Neural cell (in vitro differentiated cells): ENCODE measurements around the gene PLEKHM3. TPM values are rescaled to one million over a fixed set of nuclear protein-coding genes. Genes with fewer than 3 reads are reported as not detected.

Experiments
- H2AFZ ChIP-seq: fragments of 200-600, 300-800 bp; sonication (generic), shearing (Covaris generic); 2 replicates; pipeline ENCODE4 v1.6.0; 2014; ENCODE audit warnings: low read depth, mild to moderate bottlenecking, antibody characterized with exemption, low read length, moderate library complexity
- H3F3A ChIP-seq: fragments of 200-600 bp; shearing (Covaris generic); 2 replicates; pipeline ENCODE4 v1.6.1; 2016; ENCODE audit warnings: mild to moderate bottlenecking, moderate library complexity, mixed read lengths, antibody characterized with exemption, low read length; ENCODE audit not compliant: insufficient read depth, poor library complexity, severe bottlenecking
- H3K27ac ChIP-seq: fragments of 200-600, 300-800 bp; sonication (generic), shearing (Covaris generic); 2 replicates; pipeline ENCODE4 v1.5.1; 2014; ENCODE audit warnings: mild to moderate bottlenecking, low read length, moderate library complexity
- H3K27me3 ChIP-seq: fragments of 300-800, 200-600 bp; sonication (generic), shearing (Covaris generic); 2 replicates; pipeline ENCODE4 v1.6.0; 2014; ENCODE audit warnings: mild to moderate bottlenecking, low read depth, low read length, moderate library complexity; ENCODE audit not compliant: insufficient read depth
- H3K36me3 ChIP-seq: fragments of 300-800, 200-600 bp; sonication (generic), shearing (Covaris generic); 2 replicates; pipeline ENCODE4 v1.5.1; 2014; ENCODE audit warnings: mild to moderate bottlenecking, antibody characterized with exemption, low read length, moderate library complexity; ENCODE audit not compliant: insufficient read depth
- H3K4me2 ChIP-seq: fragments of 300-800, 200-600 bp; sonication (generic), shearing (Covaris generic); 2 replicates; pipeline ENCODE4 v1.6.0; 2014; ENCODE audit warnings: mild to moderate bottlenecking, low read length
- H3K4me3 ChIP-seq: fragments of 300-800, 200-600 bp; sonication (generic), shearing (Covaris generic); 2 replicates; pipeline ENCODE4 v1.5.1; 2014; ENCODE audit warnings: mild to moderate bottlenecking, low read length, moderate library complexity
- H3K79me2 ChIP-seq: fragments of 200-600 bp; shearing (Covaris generic); replicated peaks from 2 replicates; pipeline ENCODE4 v1.6.0; 2014; ENCODE audit warnings: mild to moderate bottlenecking, low read length, moderate library complexity; ENCODE audit not compliant: insufficient read depth
- H3K9ac ChIP-seq: fragments of 300-800, 200-600 bp; sonication (generic), shearing (Covaris generic); 2 replicates; pipeline ENCODE4 v1.6.1; 2016; ENCODE audit warnings: mild to moderate bottlenecking, low read length, mixed read lengths
- H3K9me2 ChIP-seq: fragments of 200-600 bp; shearing (Covaris generic); 2 replicates; pipeline ENCODE4 v1.6.1; 2016; ENCODE audit warnings: mild to moderate bottlenecking, low read length, mixed read lengths; ENCODE audit not compliant: insufficient read depth
- H3K9me3 ChIP-seq: fragments of 200-600, 300-800 bp; sonication (generic), shearing (Covaris generic); 2 replicates; pipeline ENCODE4 v1.6.1; 2016; ENCODE audit warnings: mild to moderate bottlenecking, mixed run types, low read length, moderate library complexity, mixed read lengths
- H4K20me1 ChIP-seq: fragments of 200-600 bp; shearing (Covaris generic); 2 replicates; pipeline ENCODE4 v1.6.1; 2016; ENCODE audit warnings: mild to moderate bottlenecking, mixed run types; ENCODE audit not compliant: insufficient read depth
- EP300 ChIP-seq: fragments of 450-650 bp; conservative IDR thresholded peaks from 2 replicates; pipeline ENCODE4 v1.6.1; 2014; ENCODE audit warnings: antibody characterized with exemption, mild to moderate bottlenecking, moderate library complexity; ENCODE audit not compliant: poor library complexity, severe bottlenecking
- EZH2 ChIP-seq: fragments of 200-600, 300-800 bp; shearing (Covaris generic), sonication (generic); IDR thresholded peaks from 2 replicates; pipeline ENCODE4 v1.6.1; 2014; ENCODE audit warnings: antibody characterized with exemption, low read length, borderline replicate concordance, mild to moderate bottlenecking; ENCODE audit not compliant: insufficient read depth, poor library complexity, severe bottlenecking
- MXI1 ChIP-seq: fragments of 450-650 bp; conservative IDR thresholded peaks from 2 replicates; pipeline ENCODE4 v1.6.1; 2014; ENCODE audit warnings: antibody characterized with exemption, mild to moderate bottlenecking; ENCODE audit not compliant: poor library complexity, severe bottlenecking
- POLR2AphosphoS5 ChIP-seq: IDR thresholded peaks from 2 replicates; pipeline ENCODE4 v1.6.1; 2012
- RAD21 ChIP-seq: fragments of 450-650 bp; conservative IDR thresholded peaks from 2 replicates; pipeline ENCODE4 v1.6.1; 2014; ENCODE audit warnings: antibody characterized with exemption, mild to moderate bottlenecking, moderate library complexity
- SMC3 ChIP-seq: fragments of 450-650 bp; conservative IDR thresholded peaks from 2 replicates; pipeline ENCODE4 v1.6.1; 2014; ENCODE audit warnings: antibody characterized with exemption, mild to moderate bottlenecking, moderate library complexity; ENCODE audit not compliant: poor library complexity
- TAF1 ChIP-seq: IDR thresholded peaks from 2 replicates; pipeline ENCODE4 v1.6.1; 2012; ENCODE audit warnings: low read depth
- polyA plus RNA-seq: library from polyadenylated mRNA; depleted of rRNA; stranded (reverse); fragments of >200 nt; gene quantifications from 2 replicates; pipeline ENCODE4 v1.2.3, GENCODE V29; 2014
- TF ChIP-seq, protein P1 (sequence below): fragments of 450-650 bp; IDR thresholded peaks from 2 replicates; pipeline ENCODE4 v1.5.1; 2014; ENCODE audit warnings: antibody characterized with exemption, mild to moderate bottlenecking, moderate library complexity; ENCODE audit not compliant: poor library complexity, severe bottlenecking
- TF ChIP-seq, protein P2 (sequence below): IDR thresholded peaks from 2 replicates; pipeline ENCODE4 v1.6.1; 2012; ENCODE audit warnings: borderline replicate concordance

Gene PLEKHM3
- polyA plus RNA-seq, 1 donor from 2014 or later: 13.4 TPM

DNA sequence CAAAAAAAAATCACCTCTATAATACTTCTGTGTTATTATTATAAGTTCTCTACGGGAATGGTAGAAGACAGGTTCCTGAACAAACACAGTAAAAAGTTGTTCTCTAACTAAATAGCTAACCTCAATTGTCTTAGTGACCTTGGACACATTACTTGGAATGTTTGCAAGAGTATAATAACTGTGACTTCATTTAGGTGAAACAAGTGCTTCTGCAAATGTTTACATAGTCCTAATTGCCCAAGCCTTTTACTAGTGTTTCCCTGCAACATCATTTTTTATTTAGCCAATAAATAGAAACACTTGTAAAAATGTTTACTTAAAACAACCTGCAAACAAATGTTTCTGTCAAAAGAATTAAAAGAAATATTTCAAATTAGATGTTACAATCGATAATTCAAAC, 9.9 kb downstream of the PLEKHM3 start:
- Histone ChIP-seq H3K36me3 (no peaks in the 10 kb centered on the region), H3K4me2 (no peak overlapping the region), H3K4me3 (no peak overlapping the region), H3K9ac (no peak overlapping the region), H3F3A (no peaks in the 10 kb centered on the region), H3K9me2 (no peaks in the 10 kb centered on the region), H4K20me1 (no peaks in the 10 kb centered on the region), H3K9me3 (no peaks in the 10 kb centered on the region), H3K79me2 (no peaks in the 10 kb centered on the region), H3K27ac (no peak overlapping the region), H2AFZ (no peak overlapping the region), H3K27me3 (no peaks in the 10 kb centered on the region)
- TF ChIP-seq, protein P1, sequence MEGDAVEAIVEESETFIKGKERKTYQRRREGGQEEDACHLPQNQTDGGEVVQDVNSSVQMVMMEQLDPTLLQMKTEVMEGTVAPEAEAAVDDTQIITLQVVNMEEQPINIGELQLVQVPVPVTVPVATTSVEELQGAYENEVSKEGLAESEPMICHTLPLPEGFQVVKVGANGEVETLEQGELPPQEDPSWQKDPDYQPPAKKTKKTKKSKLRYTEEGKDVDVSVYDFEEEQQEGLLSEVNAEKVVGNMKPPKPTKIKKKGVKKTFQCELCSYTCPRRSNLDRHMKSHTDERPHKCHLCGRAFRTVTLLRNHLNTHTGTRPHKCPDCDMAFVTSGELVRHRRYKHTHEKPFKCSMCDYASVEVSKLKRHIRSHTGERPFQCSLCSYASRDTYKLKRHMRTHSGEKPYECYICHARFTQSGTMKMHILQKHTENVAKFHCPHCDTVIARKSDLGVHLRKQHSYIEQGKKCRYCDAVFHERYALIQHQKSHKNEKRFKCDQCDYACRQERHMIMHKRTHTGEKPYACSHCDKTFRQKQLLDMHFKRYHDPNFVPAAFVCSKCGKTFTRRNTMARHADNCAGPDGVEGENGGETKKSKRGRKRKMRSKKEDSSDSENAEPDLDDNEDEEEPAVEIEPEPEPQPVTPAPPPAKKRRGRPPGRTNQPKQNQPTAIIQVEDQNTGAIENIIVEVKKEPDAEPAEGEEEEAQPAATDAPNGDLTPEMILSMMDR: no peak
- TF ChIP-seq EZH2 (no peak), RAD21 (no peak), POLR2AphosphoS5 (no peak), EP300 (no peak), TAF1 (no peak), SMC3 (no peak), MXI1 (no peak)
- TF ChIP-seq, protein P2, sequence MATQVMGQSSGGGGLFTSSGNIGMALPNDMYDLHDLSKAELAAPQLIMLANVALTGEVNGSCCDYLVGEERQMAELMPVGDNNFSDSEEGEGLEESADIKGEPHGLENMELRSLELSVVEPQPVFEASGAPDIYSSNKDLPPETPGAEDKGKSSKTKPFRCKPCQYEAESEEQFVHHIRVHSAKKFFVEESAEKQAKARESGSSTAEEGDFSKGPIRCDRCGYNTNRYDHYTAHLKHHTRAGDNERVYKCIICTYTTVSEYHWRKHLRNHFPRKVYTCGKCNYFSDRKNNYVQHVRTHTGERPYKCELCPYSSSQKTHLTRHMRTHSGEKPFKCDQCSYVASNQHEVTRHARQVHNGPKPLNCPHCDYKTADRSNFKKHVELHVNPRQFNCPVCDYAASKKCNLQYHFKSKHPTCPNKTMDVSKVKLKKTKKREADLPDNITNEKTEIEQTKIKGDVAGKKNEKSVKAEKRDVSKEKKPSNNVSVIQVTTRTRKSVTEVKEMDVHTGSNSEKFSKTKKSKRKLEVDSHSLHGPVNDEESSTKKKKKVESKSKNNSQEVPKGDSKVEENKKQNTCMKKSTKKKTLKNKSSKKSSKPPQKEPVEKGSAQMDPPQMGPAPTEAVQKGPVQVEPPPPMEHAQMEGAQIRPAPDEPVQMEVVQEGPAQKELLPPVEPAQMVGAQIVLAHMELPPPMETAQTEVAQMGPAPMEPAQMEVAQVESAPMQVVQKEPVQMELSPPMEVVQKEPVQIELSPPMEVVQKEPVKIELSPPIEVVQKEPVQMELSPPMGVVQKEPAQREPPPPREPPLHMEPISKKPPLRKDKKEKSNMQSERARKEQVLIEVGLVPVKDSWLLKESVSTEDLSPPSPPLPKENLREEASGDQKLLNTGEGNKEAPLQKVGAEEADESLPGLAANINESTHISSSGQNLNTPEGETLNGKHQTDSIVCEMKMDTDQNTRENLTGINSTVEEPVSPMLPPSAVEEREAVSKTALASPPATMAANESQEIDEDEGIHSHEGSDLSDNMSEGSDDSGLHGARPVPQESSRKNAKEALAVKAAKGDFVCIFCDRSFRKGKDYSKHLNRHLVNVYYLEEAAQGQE: no peak

DNA sequence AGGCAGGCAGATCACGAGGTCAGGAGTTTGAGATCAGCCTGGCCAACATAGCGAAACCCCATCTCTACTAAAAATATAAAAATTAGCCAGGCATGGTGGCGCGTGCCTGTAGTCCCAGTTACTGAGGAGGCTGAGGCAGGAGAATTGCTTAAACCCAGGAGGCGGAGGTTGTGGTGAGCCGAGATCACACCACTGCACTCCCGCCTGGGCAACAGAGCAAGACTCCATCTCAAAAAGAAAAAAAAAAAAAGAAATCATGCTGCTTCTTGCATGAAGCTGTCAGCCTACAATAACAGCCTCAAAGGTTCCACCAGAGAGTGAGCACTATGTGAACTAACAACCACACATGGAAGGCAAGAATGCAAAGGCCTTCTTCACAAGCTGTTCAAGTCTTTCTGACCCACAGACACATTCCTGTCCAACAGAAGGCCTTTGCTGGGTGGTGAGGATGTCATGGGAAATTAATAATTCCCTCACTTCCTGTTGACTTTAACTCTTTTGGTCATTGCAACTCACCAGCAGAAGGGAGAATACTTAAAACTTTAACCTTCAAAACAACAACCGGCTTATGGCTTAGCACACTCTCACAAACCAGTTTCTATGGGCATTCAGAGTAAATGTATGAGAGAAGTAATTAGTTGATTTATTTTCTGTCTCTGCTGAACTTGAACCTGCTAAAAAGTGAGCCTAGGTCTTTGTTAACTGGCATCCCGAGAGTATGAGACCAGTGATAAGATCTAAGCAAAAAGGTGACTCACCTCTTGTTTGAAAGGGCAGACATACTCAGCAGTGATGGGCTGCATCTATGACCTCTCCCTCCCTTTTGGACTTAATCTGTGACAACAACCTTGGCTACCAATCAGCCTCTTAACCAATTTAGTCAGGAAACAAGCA, 11.8 kb downstream of the PLEKHM3 start:
- Histone ChIP-seq H3K9me2 (no peaks in the 10 kb centered on the region), H2AFZ (no peak overlapping the region), H3K4me3 (no peak overlapping the region), H3K27me3 (no peaks in the 10 kb centered on the region), H3K9ac (no peak overlapping the region), H3K79me2 (no peaks in the 10 kb centered on the region), H3K4me2 (no peak overlapping the region), H3K27ac (no peak overlapping the region), H3K9me3 (no peaks in the 10 kb centered on the region), H3K36me3 (no peaks in the 10 kb centered on the region), H4K20me1 (no peaks in the 10 kb centered on the region), H3F3A (no peaks in the 10 kb centered on the region)
- no peak for TF ChIP-seq POLR2AphosphoS5
- TF ChIP-seq TAF1: no peak
- TF ChIP-seq EP300: no peak
- TF ChIP-seq SMC3: no peak
- TF ChIP-seq, protein P1: no peak
- TF ChIP-seq EZH2: no peak
- no peak for TF ChIP-seq RAD21
- TF ChIP-seq MXI1: no peak
- TF ChIP-seq, protein P2: no peak
